SK-N-SH treated with all-trans-retinoic acid at 6 μM for 48 hours (cell line): ENCODE results near the gene PKIG.

Source experiments
- ATAC-seq: fragments of 200-7000 bp; cut with Tn5 transposase; 3 replicates; pipeline ENCODE4 v1.9.1; 2020; ENCODE audit warnings: mild to moderate bottlenecking, moderate library complexity
- CSRNP3 ChIP-seq: fragments of 250-450 bp; sonication (Bioruptor Pico); IDR thresholded peaks from 2 replicates; pipeline ENCODE4 v1.5.1; 2021; ENCODE audit warnings: mild to moderate bottlenecking, moderate library complexity
- ESRRG ChIP-seq: fragments of 250-450 bp; sonication (Bioruptor Pico); IDR thresholded peaks from 2 replicates; pipeline ENCODE4 v1.6.1; 2021; ENCODE audit warnings: mild to moderate bottlenecking
- GLIS3 ChIP-seq: fragments of 250-450 bp; sonication (Bioruptor Pico); IDR thresholded peaks from 2 replicates; pipeline ENCODE4 v1.5.0; 2020; ENCODE audit warnings: mild to moderate bottlenecking, moderate library complexity
- OSR1 ChIP-seq: fragments of 250-450 bp; sonication (Bioruptor Pico); IDR thresholded peaks from 2 replicates; pipeline ENCODE4 v1.8.0; 2022; ENCODE audit warnings: moderate library complexity, mild to moderate bottlenecking, inconsistent platforms
- POU6F1 ChIP-seq: fragments of 250-450 bp; sonication (Bioruptor Pico); IDR thresholded peaks from 2 replicates; pipeline ENCODE4 v1.8.0; 2021; ENCODE audit warnings: low read depth, mild to moderate bottlenecking, moderate library complexity, borderline replicate concordance
- PPARA ChIP-seq: fragments of 250-450 bp; sonication (Bioruptor Pico); IDR thresholded peaks from 2 replicates; pipeline ENCODE4 v1.5.0; 2020; ENCODE audit warnings: mild to moderate bottlenecking, borderline replicate concordance
- RARB ChIP-seq: fragments of 250-450 bp; sonication (Bioruptor Pico); IDR thresholded peaks from 2 replicates; pipeline ENCODE4 v1.8.0; 2021; ENCODE audit warnings: mild to moderate bottlenecking, moderate library complexity
- SNAI2 ChIP-seq: fragments of 250-450 bp; sonication (Bioruptor Pico); IDR thresholded peaks from 2 replicates; pipeline ENCODE4 v1.5.0; 2020; ENCODE audit warnings: mild to moderate bottlenecking, moderate library complexity
- TOX ChIP-seq: fragments of 250-450 bp; sonication (Bioruptor Pico); IDR thresholded peaks from 2 replicates; pipeline ENCODE4 v1.8.0; 2021; ENCODE audit warnings: mild to moderate bottlenecking, moderate library complexity, borderline replicate concordance
- TSHZ2 ChIP-seq: fragments of 250-450 bp; sonication (Bioruptor Pico); IDR thresholded peaks from 2 replicates; pipeline ENCODE4 v1.5.0; 2020; ENCODE audit warnings: mild to moderate bottlenecking, moderate library complexity
- ZFP3 ChIP-seq: fragments of 250-450 bp; sonication (Bioruptor Pico); IDR thresholded peaks from 2 replicates; pipeline ENCODE4 v1.5.0; 2020; ENCODE audit warnings: mild to moderate bottlenecking, moderate library complexity
- ZNF565 ChIP-seq: fragments of 450-650 bp; formaldehyde crosslinking; conservative IDR thresholded peaks from 2 replicates; pipeline ENCODE4 v1.5.0; 2020; ENCODE audit warnings: low read depth, mild to moderate bottlenecking, moderate library complexity
- ZNF70 ChIP-seq: fragments of 450-650 bp; formaldehyde crosslinking; IDR thresholded peaks from 2 replicates; pipeline ENCODE4 v1.5.0; 2020; ENCODE audit warnings: mild to moderate bottlenecking, moderate library complexity
- ZNF8 ChIP-seq: fragments of 450-650 bp; formaldehyde crosslinking; IDR thresholded peaks from 2 replicates; pipeline ENCODE4 v1.5.0; 2020; ENCODE audit warnings: mild to moderate bottlenecking, moderate library complexity
- TF ChIP-seq, protein P1 (sequence below): fragments of 250-450 bp; sonication (Bioruptor Pico); IDR thresholded peaks from 2 replicates; pipeline ENCODE4 v1.5.1; 2020; ENCODE audit warnings: low read depth, mild to moderate bottlenecking, moderate library complexity

PKIG gene

DNA sequence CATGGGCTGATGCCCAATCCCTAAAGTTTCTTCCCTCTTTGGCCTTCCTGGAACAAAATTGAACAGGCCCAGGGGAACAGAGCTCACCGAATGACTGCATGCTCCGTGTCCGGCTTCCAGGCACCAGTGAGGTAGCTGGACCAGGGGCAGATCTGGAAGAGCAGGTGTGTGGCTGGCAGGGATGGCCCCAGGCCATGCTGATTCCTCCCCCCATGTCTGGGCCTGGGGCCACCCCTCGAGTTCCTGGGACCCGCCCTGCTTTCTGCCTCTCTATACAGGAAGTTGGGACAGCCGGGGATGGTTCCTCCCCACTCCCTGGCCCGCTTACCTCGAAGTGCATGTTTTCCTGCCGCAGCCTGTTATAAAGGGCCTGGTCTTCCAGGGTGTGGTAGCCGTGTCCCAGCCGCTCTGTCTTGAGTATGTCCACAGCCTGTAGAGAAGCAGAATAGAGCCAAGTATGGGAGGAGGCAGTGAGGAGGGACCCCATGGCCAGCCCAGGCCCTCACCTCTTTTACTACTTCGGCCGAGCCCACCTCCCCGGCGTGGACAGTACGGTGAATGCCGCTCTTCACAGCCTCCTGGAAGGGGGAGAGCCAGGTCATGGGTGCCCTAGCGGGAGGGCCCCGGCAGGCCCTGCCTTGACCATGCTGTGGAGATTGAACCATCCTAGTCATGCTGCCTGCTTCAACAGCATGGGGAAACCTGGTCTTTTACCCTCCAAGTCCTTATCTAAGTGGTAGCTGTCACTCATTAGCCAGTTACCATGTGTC lies 40.3 kb downstream of the PKIG start:
- TF ChIP-seq RARB (CRISPR knock-in tag) (no peak), ZNF70 (CRISPR knock-in tag) (no peak), TOX (CRISPR knock-in tag) (no peak), ZNF565 (CRISPR knock-in tag) (no peak), ESRRG (CRISPR knock-in tag) (no peak), OSR1 (CRISPR knock-in tag) (no peak), PPARA (no peak)
- TF ChIP-seq, protein P1, sequence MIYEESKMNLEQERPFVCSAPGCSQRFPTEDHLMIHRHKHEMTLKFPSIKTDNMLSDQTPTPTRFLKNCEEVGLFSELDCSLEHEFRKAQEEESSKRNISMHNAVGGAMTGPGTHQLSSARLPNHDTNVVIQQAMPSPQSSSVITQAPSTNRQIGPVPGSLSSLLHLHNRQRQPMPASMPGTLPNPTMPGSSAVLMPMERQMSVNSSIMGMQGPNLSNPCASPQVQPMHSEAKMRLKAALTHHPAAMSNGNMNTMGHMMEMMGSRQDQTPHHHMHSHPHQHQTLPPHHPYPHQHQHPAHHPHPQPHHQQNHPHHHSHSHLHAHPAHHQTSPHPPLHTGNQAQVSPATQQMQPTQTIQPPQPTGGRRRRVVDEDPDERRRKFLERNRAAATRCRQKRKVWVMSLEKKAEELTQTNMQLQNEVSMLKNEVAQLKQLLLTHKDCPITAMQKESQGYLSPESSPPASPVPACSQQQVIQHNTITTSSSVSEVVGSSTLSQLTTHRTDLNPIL = no peak

DNA sequence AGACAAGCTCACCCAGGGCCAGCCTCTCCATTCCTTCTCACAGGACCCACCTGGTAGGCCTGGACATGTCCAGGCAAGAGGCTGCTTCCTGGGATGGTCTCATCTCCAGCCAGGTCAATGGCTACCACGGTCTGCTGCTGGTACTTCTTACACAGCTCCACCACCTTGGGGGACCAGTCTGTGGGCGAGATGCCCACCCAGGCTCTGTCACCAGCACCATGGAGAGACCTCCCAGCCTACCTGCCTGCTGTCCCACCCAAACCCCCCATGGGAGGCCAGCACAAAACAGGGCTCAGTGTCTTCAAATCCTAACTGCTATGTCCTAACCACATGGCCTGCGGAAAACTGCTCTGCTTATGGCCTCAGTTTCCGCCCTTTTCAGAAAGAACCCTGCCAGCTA lies 41.8 kb downstream of the PKIG start:
- ATAC-seq = no peak
- no peak for TF ChIP-seq GLIS3 (CRISPR knock-in tag)
- TF ChIP-seq POU6F1 (CRISPR knock-in tag) = no peak
- no peak for TF ChIP-seq TSHZ2 (CRISPR knock-in tag)
- TF ChIP-seq ZNF8 (CRISPR knock-in tag) = no peak
- no peak for TF ChIP-seq CSRNP3

More for the DNA sequence above, 40.3 kb downstream of the PKIG start:
- no peak; the same call in 2 of the 3 replicates for ATAC-seq

DNA sequence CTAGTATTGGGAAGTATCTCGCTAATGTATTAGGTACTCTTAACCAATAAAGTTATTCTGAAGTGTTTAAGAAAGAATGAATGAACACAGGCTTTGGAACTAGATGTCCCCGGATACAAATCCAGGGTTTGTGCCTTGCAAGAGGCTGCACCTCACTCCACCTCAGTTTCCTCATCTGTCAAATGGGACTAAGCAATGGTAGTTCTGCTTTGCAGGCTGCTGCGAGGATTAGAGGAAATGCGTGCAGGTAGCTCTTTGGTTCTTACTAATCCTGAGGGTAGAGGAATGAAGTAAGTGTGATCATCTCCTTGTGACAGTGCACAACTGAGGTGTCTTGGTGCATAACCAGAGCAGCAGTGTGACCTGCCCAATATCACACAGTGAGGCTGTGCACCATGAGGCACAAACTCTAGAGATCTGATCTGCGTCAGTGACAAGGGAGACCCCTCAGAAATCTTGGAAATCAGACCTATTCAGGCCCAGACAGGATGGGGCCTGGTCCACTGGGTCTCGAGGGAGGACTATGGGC lies 42.4 kb downstream of the PKIG start:
- TF ChIP-seq GLIS3 (CRISPR knock-in tag) (no peak), SNAI2 (CRISPR knock-in tag) (no peak), ZNF565 (CRISPR knock-in tag) (no peak), ZFP3 (no peak)
- ATAC-seq = no peak

DNA sequence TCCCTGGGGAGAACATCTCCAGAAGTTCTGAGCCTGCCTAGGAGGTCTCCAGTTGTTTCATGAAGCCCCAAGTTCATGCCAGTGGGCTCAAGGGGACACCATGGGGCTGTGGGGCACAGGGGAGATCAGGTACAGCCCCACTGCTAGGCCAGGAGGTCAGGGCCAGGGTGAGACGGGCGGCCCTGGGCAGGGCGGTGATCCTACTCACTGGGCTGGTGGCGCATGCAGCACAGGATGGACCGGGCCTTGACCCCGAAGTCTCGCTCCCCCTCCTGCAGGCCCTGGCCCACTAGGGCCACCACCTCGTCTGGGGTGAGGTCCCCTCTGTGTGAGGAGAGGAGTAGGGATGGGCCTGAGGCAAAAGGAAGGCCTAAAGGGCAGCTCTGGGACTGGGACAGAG lies 43.0 kb downstream of the PKIG start:
- TF ChIP-seq RARB (CRISPR knock-in tag) (no peak), PPARA (no peak)
- TF ChIP-seq, protein P1 = no peak
- no peak for ATAC-seq

DNA sequence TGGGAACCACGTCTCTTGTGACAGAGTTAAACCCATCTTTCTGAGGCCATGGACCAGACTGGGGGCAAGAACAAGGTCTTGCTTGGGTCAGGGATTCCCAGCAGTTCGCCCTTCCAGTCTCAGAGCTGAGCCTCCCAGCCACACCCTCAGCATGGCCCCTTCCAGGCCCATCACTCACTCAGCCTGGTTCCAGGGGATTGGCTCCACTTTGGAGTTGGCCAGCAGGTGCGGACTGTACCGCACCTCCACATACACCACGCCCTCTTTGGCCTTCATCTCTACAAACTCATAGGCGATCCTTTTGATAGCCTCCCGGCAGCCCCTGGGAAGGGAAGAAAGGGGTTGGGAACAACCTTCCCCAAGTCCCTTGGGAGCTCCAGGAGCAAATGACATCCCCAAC lies 43.9 kb downstream of the PKIG start:
- TF ChIP-seq CSRNP3 = no peak
- no peak for ATAC-seq
